ENCODE data around the gene CEP104.

Gene CEP104

DNA sequence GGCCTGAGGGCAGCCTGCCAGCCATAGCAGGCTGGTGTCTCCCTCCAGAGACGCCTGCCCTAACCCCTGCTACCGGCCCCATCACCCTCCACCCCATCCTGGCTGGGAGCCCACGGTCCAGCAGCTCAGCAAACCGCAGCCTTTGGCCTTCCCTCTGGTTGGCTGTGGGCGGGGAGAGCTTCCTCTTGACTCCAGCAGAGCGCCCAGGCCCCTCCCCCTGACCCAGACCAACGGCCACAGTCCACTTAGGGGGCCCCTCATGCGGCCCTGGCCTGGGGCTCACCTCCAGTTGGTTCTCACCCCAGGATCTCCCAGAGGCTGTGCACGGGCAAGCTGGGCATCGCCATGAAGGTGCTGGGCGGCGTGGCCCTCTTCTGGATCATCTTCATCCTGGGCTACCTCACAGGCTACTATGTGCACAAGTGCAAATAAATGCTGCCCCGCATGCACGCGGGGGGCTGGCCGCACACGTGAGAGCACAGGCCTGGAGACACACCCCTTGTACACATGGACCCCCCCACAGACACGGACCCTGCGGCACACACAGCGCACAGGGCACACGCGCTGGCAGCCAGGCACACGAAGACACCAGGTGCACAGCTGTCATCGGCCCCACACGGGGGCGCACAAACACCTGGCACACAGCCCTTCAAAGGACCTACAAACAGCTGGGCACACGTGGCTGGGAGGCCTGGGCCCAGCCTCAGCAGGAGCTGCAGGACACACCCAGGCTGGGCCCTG is 81.4 kb downstream of the CEP104 start:
- DNase-seq = peak; percentile 88

DNA sequence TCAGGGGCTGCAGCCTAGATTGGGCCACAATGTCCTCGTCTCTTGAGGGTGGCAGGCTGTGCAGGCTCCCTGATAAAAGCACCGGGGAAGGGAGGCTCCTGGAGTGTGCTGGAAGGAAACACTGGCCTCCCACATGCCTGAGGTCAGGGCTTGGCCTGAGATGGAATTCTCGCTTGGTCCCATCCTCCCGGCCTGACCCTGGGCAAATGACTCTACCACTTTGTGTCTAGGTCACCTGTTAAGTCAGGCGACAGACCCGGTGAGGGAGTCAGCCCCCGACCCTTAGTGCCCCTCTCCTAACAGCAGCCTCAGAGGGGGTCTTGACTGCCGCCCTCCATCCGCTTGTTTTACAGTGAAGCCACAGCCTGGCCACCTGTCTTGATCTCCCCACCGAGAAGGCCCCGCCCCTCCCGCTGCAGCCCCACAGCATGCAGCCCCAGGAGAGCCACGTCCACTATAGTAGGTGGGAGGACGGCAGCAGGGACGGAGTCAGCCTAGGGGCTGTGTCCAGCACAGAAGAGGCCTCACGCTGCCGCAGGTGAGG is 82.0 kb downstream of the CEP104 start:
- DNase-seq = peak; percentile 18

DNA sequence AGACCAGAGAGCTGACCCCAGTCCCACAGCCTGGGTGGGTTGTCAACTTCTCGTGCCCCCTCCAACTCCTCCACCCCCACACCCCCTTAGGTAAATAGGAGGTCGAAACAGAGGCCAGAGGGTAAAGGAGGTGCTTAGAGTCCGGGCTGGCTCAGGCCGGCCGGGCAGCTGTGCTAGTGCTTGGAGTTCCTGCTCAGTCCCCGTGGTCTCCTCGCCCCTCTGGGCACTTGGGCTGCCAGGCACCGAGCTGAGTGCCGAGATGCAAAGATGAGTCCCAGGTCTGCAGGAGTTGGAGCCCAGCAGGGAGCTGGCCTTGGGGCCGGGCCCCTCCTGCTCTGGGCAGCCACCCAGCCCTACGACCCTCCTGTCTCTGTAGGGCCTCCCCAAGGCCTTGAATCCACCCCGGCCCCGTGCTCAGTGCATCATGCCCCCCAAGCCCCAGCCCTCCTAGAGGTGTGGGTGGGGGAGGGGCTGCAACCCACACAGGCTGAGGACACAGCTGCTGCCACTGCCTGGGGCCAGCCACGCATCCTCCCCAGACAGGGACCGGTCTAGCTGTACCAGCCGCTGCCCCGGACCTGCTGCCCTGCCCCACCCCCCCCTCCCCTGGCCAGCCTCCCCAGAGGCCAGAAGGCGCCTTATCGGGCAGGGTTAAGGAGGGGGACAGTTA is 82.6 kb downstream of the CEP104 start:
- DNase-seq = no peak

DNA sequence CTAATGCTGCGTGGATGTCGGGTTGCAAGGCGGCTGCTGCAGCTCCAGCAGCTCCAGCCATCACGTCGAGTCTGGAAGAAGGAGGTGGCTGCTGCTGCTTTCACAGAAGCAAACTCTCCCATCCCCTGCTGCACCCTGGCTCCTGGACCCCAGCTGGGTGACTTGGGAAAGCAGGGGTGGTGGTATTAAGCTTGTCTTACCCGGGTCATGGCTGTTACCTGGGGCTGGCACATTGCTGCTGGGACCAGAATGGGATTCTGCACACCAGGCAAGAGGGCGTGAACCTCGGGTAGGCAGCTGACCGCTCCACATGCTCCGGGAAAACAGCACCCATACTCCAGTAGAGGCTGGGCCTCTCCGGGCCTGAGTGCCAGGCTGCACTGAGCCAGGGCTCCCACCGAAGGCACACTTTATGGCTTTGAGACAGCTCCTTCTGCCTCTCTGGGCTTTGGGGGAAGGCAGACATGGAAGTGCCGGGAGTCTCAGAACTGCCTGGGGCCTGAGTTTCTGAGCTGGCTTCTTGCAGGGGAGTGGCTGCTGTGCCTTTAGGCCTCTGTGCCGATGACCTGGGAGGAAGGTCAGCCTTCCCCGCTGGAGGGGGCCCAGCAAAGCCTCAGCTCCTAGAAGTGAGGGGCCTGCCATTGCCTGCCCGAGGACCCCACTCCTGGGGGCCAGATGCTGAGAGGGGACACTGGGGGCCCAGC is 83.3 kb downstream of the CEP104 start:
- no peak for DNase-seq

DNA sequence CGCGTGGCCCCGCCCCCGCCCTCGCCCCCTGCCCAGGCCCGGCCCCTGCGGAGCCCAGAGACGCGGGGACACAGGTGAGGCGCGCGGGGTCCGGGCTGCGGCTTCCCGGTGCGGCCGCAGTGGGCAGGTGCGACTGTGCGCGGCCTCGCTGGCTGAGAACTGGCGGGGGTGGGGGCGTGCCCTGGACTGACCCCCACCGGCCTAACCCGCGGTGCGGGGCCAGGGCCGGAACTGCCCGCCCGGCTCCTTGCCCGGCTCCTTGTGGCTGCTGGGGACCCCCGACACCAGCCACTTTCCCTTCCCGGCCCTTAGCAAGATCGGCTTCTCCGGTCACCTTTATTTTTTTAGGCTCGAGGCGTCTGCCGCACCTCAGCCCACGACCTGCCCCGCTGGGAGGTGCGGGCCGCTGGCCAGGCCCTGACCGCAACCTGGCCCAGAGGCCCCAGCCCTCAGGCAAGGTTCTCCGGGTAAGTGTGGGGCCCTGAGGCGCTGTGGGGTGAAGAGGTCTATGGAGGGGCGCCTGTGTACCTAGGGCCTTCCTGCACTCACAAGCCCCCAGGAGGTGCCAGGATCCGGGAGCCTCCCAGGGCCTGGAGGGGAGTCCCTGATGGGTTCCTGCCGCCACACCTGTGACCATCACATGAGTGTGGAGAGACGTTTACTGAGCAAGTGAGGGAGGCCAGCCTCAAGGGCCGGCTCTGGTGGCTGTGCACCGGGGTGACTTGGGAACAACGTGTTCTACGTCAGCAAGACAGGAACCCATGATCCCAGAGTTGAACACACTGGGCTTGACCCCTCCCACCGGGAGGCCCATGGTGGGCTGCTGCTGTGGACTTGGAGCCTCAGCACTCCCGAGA is 84.1 kb downstream of the CEP104 start, which contains the start of gene SMIM1:
Gene SMIM1 (plus strand): TSS at position 35 of the 857 bp plus-strand sequence. CDS start 2,625 bp downstream, outside the sequence.
- DNase-seq = peak; percentile 8

DNA sequence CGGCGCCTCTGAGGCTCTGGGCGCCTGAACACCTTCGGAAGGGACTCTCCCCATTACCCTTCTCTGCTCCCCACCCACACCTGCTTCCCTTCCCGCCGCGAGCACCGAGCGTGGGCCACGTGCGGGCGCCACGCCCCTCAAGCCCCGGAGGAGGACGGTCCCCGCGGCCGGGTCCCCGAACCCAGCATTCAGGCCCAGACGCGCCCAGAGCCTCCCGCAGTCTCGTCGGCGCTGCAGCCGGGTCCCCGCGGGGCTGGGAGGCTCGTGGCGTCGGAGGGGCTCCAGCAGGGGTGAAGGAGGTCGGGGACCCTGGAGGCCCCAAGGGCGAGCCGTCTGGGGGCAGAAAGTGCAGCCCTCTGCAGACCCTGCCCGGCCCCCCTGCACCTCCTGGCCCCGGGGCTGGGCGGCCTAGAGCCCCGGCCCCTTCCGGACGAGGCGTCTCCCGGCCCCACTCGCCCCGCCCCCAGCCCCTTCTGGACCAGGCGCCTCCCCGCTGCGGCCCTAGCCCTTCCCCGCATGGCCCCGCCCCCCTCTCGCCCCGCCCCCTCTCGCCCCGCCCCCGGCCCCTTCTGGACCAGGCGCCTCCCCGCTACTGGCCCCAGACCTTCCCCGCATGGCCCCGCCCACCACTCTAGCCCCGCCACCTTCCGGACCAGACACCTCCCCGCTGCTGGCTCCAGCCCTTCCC is 84.8 kb downstream of the CEP104 start:
- peak; percentile 85 for DNase-seq

DNA sequence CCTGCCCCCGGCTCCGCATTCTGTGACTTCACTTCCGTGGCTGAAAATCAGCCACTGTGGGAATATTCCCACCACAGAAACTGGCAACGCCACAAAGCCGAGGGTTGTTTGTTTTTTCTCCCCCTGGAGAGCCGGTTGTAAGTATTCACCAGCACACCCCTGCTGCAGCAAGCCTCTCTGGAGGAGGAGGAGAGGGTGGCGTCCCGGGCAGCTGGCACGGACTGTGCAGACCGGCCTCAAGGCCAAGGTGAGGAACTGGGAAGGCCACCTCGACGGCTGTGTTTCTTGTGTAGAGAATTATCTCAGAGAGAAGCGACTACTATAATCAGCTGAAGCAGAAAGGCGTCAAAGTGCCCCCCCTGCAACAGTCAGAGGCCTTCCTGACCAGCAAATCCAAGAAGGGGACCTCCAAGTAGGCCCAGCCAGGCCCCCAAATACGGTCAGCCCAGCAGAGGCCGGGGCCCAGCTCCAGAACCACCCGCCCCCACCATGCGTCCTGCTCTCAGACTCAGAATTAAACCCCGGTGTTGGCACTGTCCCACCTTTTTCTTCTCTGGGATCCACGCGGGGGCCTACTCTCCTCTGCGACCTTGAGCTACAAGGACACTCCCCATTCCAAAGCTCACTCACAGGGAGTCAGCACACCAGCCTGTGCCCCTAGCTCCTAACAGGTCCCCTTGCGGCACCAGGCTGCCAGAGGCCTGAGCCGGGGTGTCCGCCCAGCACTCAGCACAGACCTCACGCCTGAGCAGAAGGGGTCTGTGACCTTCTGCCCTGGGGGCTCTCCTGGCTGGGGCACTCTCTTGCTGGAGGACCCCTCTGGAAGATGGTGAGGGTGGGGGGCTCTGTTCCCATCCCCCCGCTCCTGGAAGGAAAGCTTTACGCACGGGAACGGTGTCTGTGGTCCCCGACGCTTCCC is 85.6 kb downstream of the CEP104 start:
- DNase-seq = no peak

DNA sequence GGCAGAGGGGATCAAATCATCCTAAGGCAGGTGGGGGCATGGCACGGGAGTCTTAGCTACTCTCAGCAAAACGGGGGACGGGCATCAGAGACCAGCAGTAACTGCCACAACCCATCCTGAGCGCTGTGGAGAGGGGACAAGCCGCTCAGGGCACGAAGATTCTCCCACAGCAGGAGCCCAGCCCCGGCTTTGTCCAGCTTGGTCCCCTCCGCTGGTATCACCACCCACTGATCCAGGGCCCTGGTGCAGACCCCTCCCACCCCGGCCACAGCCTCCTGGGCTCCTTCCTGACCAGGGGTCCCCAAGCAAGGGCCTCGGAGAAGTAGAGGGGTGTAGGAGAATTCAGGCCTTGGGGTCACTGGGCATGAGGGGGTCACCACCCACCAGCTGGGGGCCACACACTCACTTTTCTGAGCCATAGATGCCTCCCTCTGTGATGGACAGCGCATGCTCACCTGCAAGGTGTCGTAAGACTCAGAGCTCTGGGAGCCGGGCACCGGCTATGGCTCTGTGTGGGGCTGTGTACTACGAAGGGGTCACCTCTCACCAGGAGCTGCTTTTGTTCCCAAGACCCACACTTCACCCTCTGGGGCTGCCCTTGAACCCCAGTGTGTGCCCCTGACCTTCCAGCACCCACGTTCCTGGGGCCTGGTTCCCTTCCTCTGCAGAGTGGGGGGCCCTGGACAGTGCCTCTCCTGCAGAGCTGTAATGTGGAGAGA is 86.8 kb downstream of the CEP104 start:
- no peak for DNase-seq

DNA sequence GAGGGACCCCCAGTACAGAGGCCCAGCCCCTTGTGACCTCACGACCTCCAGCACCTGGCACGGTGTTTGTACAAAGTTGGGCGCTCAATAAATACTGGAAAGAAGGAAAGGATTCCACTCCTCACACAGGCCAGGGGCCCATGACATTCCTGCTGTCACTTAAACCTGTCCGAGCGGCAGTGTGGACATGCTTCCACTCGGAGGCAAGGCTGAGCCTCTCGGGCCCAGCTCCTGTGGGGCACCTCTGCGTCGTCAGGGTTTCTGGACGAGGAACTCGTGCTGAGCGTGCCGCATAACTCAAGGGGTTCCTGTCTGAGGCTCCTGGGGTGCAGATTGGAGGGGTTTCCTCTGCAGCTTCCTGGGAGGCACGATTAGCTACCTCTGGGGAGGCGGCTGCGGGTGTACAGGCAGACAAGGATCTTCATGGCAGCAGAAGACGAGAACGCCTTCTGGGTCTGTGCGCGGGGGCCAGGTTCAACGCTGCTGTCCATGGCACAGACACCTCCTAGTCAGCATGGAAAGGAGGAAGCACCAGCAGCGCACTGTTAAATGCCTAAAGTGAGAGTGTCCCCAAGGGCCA is 88.1 kb downstream of the CEP104 start:
- no peak for DNase-seq

DNA sequence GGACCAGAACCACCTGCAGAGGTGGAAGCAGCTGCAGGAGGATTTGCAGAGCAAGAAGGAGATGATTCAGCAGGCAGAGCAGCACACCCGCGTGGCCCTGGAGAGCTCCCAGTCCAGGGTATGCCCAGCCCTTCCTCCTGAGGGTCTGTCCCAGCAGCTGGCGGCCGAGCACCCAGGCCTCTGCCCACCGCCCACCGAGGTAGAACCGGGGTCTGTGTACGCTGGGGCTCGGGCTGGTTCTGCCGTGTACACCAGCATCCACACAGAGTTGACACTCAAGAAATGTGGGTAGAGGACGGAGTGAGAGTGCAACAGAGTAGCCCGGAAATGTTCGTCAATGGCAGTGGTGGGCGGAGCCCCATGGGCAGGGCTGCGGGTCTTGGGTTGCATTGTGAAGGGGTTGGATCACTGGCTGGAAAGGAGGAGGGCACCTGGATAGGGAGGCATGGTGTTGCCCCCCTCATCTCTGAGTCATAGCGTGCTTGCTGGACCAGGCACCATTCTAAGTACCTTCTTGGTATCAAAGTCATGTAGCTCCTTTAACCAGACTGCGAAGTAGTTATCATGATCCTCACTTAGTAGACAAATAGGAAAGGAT is 89.6 kb downstream of the CEP104 start:
- peak; percentile 6 for DNase-seq

DNA sequence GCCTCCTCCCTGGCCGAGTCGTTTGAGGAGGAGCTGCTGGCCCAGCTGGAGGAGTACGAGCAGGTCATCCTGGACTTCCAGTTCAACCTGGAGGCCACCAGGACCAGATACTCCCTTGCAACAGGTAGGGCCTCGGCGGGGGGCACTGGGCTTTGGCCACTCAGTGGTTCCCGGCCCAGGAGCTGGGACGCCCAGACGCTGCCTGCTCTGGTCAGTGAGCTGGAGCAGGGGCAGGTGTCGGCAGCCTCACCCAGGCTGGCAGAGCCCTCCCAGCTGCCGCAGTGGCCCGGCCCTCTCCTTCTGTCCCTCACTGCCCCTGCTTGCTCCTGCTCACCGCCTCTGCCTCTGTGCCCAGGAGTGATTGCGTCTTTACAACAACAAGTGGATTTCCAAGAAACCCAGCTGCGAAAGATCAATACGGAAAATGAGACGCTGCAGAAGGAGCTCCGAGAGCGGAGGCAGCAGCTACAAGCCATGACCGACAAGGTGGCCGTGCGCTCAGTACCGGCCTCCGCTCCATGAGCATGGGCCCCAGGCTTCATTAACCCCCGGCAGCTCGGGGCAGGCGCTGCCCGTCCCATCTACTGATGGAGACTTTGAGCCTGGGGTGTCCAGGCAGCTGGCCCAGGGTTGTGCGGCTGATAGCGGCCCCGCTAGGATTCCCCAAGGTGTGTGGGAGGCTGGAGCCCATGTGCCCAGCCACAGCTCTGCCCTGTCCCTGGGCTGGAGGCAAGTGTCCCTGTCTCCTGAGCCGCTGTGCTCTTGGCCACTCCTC is 93.5 kb downstream of the CEP104 start:
- no peak for DNase-seq

DNA sequence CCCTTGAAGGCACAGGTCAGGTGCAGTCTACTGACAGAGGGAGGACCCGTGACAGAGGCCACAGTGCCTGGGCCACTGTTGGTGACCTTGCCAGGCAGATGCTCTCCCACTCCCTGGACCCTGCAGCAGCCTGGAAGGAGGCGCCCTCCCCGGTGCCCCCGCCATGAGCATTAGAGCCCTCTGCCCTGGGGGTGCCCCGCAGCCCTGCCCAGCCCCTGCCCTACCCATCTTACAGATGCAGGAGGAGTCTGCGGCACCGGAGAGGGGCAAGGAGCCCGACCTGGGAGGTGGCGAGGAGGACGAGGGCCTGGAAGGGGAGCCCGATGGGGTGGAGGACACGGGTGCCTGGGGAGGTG is 94.2 kb downstream of the CEP104 start:
- DNase-seq = no peak

DNA sequence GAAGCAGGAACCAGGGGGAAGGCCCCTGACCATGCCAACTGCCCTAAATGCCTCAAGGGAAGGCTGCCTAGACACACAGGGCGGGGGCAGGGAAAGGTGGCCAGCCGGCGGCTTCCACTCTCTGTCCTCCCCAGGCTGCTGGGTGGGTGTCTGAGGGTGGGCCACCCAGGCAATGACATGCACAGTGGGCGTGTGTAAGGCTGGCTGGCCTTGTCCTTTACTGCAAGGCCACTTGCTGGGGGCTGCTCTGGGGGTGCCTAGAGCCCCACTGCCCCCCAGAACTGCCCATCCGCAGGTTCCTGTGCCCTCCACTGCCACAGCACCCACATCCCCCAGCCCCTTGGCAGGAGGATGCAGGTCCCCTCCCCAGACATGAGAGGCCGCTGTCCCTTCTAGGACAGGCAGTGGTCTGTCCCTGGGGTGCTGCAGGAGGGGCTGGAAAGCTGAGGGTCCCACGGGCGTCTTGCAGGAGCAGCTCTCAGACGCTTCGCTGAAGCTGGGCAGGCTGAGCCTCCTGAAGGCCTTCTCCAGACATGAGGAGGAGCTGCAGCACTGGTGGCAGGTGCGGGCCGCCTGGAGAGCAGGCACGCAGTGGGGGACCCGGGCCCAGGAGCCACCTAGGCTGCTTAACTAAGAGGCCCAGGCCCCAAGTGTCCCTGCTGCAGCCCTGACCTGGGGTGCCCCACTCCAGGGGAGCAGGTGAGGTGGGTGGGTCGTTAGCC is 94.7 kb downstream of the CEP104 start:
- DNase-seq = no peak
